Kidney capillary endothelial cell (primary cell): ENCODE data around the gene MRGPRX1.
"Not testable (repeated sequence)": the region's sequence is repeated elsewhere in the genome, so short reads cannot be mapped to it uniquely, and the experiment has no call there.

Source experiments
- DNase-seq: peaks from one replicate; pipeline ENCODE4 v3.0.0-alpha.2; 2018; ENCODE audit warnings: low spot score

MRGPRX1 gene

DNA sequence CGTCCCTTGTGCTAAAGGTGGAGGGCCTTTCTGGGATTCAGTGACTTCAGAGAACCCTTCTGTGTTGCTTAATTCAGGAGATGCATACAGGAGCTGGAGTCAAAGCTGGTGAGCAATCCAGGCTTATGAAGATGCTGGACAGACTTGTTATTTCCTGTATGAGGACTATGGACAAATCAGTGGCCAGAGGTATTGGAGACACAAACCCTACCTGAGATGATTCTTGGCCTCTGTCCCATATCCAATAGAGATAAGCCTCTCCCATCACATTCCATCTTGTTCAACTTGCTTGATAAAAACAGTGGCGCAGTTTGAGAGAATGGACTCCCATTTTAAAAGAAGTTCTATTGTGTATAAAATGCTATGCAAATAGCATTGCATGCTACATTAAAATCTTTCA, at the start of gene MRGPRX1:
MRGPRX1 (minus strand) TSS at position 101 of the 400 bp plus-strand sequence. CDS start 4,630 bp downstream, outside the sequence.
- no peak for DNase-seq

- DNase-seq: no peak
These were observed 48.4 kb upstream of the MRGPRX1 start for GRCh38 chr11:18987454-18988231.

DNA sequence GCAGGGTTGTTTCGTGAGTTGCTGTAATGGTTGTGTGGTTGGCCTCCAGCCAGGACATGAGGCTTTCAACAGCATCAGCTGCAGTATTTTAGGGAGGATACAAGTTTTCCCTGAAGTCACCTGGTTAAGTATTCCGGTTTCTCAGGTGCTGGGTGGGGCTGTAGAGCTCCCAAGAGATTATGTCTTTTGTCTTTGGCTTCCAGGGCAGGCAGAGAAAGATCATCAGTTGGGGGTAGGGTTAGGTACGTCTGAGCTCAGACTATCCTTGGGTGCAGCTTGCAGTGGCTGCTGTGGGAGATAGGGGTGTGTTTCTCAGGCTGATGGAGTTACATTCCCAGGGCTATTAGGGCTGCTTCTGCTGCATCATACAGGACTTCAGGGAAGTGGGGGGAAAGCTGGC, 47.5 kb upstream of the MRGPRX1 start:
- DNase-seq: no peak

DNA sequence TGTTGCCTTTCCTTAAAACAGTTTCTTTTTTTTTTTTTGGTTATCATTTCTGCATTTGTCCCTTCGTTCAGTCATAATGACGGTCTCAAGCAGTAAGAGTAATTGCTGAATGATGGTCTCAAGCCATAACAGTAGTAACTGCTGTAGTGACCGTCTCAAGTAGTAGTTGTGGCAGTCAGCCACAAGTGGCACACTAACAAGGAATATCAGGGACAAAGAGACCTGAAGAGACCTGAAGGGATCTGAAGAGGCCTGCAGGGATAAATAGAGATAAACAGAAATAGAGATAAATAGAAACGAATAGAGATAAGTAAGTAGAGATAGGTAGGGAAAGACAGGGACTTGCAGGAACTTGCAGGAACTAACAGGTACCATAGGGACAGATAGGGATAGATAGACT, 42.7 kb upstream of the MRGPRX1 start:
- no peak for DNase-seq

- DNase-seq: no peak
These were observed 35.0 kb upstream of the MRGPRX1 start for GRCh38 chr11:18974192-18974591.

DNA sequence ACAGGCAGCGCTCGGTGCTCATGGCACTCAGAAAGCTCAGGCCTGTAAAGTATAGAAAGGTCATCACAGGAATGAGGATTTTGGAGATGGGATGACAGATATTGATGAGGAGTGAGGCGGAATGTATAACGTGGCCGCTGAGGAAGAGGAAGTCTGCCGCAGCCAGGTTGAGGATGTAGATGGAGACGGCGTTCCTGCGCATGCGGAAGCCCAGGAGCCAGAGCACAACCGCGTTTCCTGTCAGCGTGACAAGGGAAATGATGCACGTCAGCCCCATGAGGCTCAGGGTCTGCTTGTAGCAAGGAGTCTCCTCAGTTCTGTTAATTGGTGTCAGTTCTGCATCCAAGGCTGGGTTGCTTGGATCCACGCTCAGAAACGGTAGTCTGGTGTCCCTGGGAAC, 33.1 kb upstream of the MRGPRX1 start:
- peak; percentile 44 for DNase-seq

- DNase-seq: no peak
These were observed 30.5 kb upstream of the MRGPRX1 start for GRCh38 chr11:18969720-18970119.

- no peak for DNase-seq
These were observed 19.2 kb upstream of the MRGPRX1 start for GRCh38 chr11:18958221-18958910.

- no peak for DNase-seq
These were observed 17.4 kb upstream of the MRGPRX1 start for GRCh38 chr11:18956630-18957029.

- no peak for DNase-seq
These were observed 3.1 kb downstream of the MRGPRX1 start for GRCh38 chr11:18936002-18936673.

DNA sequence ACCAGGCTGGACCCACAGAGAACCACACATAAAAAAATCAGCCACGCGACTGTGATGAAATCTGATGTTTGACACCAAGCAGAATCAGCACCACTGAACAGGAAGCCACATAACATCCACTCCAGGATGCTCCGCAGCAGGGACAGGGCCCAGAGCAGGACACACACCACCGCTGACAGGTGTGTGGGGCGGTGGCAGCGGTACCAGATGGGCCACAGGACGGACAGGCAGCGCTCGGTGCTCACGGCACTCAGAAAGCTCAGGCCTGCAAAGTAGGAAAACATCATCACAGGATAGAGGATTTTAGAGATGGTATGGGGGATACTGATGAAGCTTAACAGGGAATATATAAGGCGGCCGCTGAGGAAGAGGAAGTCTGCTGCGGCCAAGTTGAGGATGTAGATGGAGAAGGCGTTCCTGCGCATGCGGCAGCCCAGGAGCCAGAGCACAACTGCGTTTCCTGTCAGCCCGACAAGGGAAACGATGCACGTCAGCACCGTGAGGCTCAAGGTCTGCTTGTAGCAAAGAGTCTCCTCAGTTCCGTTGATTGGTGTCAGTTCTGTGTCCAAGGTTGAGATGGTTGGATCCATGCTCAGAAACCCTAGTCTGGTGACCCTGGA, 4.9 kb downstream of the MRGPRX1 start:
- peak; percentile 65 for DNase-seq

- no peak for DNase-seq
These were observed 11.5 kb downstream of the MRGPRX1 start for GRCh38 chr11:18927550-18928322.

DNA sequence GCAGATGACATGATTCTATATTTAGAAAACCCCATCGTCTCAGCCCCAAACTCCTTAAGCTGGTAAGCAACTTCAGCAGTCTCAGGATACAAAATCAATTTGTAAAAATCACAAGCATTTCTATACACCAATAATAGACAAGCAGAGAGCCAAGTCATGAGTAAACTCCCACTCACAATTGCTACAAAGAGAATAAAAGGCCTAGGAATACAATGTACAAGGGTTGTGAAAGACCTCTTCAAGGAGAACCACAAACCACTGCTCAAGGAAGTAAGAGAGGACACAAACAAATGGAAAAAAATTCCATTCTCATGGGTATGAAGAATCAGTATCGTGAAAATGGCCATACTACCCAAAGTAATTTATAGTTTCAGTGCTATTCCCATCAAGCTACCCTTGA, 13.8 kb downstream of the MRGPRX1 start:
- not testable (repeated sequence) for DNase-seq

DNA sequence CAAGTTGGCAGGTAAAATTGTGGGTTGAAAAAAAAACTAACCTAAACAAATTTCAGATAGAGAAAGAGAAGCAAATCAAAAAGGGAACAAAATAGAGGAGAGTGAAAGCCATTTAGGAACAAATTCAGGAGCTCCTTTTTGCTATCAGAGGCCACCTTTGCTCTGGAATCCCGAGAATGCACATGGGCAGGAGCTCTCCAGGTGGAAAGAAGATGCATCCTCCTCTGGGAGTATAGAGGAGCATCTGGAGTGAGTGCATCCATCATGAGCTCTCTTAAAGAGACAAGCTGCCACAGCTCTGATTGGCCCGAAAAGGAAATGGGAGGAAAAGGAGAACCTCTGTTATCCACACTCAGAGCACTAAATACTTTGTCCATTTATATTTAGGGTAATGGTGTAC, 26.3 kb downstream of the MRGPRX1 start:
- no peak for DNase-seq

DNA sequence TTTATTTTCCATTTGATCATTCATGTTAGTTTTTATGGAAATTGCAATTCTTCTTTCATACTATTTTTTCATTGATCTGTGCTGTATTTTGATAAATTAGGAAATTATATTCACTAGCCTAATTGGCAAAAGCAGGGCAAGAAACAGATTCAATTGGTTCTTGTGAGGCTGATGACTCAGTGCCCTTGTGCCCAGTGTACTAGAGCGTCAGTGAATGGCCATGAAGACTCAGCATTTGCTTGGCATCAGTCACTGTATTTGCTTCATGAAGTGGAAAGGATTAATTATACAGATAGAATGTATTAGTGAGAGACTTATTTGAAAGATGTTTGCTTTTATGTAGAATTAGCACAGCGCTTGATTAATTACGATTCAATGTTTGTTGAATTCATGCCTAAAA, 31.8 kb downstream of the MRGPRX1 start:
- DNase-seq: no peak

- not testable (repeated sequence) for DNase-seq
These were observed 38.6 kb downstream of the MRGPRX1 start for GRCh38 chr11:18900637-18901036.

DNA sequence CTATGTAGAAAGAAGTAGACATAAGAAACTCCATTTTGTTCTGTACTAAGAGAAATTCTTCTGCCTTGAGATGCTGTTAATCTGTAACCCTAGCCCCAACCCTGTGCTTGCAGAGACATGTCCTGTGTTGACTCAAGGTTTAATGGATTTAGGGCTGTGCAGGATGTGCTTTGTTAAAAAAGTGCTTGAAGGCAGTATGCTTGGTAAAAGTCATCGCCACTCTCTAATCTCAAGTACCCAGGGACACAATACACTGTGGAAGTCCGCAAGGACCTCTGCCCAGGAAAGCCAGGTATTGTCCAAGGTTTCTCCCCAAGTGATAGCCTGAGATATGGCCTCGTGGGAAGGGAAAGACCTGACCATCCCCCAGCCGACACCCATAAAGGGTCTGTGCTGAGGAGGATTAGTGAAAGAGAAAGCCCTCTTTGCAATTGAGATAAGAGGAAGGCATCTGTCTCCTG, 39.0 kb downstream of the MRGPRX1 start:
- not testable (repeated sequence) for DNase-seq

DNA sequence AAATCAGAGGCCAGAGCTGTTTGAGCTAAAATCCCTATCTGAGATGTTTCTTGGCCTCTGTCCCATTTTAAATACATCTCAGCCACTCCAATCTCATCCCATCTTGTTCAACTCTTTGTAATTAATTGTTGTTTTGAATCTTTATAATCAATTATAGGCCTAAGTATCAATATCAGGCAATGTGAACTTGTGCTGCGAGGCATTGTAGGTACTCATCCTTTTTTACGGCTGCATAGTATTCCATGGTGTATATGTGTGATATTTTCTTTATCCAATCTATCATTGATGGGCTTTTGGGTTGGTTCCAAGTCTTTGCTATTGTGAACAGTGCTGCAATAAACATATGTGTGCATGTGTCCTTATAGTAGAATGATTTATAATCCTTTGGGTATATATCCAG, 47.5 kb downstream of the MRGPRX1 start:
- DNase-seq: not testable (repeated sequence)

GRCh38 chr11:18890615-18891014, 48.6 kb downstream of the MRGPRX1 start:
- DNase-seq: no peak
